ENCODE data around the gene ADAMTSL3.

DNA sequence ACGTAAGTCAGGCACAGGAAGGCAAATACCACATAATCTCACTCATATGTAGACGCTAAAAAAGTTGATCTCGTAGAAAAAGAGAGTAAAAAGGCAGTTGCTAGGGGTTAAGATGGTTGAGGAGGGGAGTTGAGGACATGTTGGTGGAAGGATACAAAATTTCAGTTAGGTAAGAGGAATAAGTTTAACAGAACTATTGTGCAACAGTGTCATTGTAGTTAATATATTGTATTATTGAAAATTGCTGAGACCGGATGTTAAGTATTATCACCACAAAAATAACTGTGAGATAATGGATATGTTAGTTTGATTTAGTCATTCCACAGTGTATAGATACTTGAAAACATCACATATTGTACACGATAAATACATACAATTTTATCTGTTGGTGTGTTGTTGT, 139.1 kb downstream of the ADAMTSL3 start:
- TF ChIP-seq TAF1 (IDR thresholded peaks at IDR 0.05; ENCODE audit: borderline replicate concordance, insufficient read depth, low read length) = no peak
- TF ChIP-seq POLR2AphosphoS5 (IDR thresholded peaks at IDR 0.05; ENCODE audit: low read depth, low read length) = no peak

Measured in PFSK-1 (cell line).